ENCODE measurements around the gene DONSON.
"Not testable (repeated sequence)": the region's sequence is repeated elsewhere in the genome, so short reads cannot be mapped to it uniquely, and the experiment has no call there.

DNA sequence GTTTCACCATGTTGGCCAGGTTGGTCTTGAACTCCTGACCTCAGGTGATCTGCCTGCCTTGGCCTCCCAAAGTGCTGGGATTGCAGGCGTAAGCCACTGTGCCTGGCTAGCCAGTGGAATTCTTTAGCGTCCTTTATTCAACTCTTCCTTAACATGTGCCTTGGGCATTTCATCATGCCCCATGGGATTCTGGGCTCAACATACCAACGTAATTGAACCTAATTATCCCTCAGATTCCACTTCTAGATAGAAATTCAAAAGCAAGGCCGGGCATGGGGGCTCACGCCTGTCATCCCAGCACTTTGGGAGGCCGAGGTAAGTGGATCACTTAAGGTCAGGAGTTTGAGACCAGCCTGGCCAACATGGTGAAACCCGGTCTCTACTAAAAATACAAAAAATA is 37.7 kb upstream of the DONSON start:
- TF ChIP-seq POLR2AphosphoS5, CTCF, POLR2A (IDR thresholded peaks at IDR 0.05): not testable (repeated sequence)

Data from prostate gland (tissue), 2 donors.